ENCODE results near the gene GABRA6.
"Not testable (repeated sequence)": the region's sequence is repeated elsewhere in the genome, so short reads cannot be mapped to it uniquely, and the experiment has no call there.

GABRA6 gene

GRCh38 chr5:161685461-161685860, at the start of gene GABRA6:
TSS of gene GABRA6 (plus strand) at chr5:161685721. CDS start at chr5:161685990, 269 bp downstream.
- in situ Hi-C loops (cut with HindIII; ENCODE audit: low sequenced_read_pairs) = no loop called here

GRCh38 chr5:161637591-161637990, 47.9 kb upstream of the GABRA6 start:
- no peak overlapping the region for H3K4me3 ChIP-seq (ENCODE audit: low read depth, low read length)
- no peak for TF ChIP-seq CTCF (IDR thresholded peaks at IDR 0.05; ENCODE audit: low read depth, low read length, missing control alignments)
- in situ Hi-C loops (cut with HindIII; ENCODE audit: low sequenced_read_pairs) = no loop called here
- DNase-seq (ENCODE audit: low read depth) = no peak

More at GRCh38 chr5:161685461-161685860, at the start of gene GABRA6:
- DNase-seq (ENCODE audit: low read depth) = no peak
- no peak for TF ChIP-seq CTCF (IDR thresholded peaks at IDR 0.05; ENCODE audit: low read depth, low read length, missing control alignments)
- no peak within 1 kb of the TSS for H3K4me3 ChIP-seq (ENCODE audit: low read depth, low read length)

GRCh38 chr5:161641444-161641843, 44.1 kb upstream of the GABRA6 start:
- in situ Hi-C loops (cut with HindIII; ENCODE audit: low sequenced_read_pairs) = no loop called here
- TF ChIP-seq CTCF (IDR thresholded peaks at IDR 0.05; ENCODE audit: low read depth, low read length, missing control alignments) = no peak
- H3K4me3 ChIP-seq (ENCODE audit: low read depth, low read length) = no peak overlapping the region
- DNase-seq (ENCODE audit: low read depth) = no peak

GRCh38 chr5:161645264-161645663, 40.3 kb upstream of the GABRA6 start:
- no peak overlapping the region for H3K4me3 ChIP-seq (ENCODE audit: low read depth, low read length)
- no peak for TF ChIP-seq CTCF (IDR thresholded peaks at IDR 0.05; ENCODE audit: low read depth, low read length, missing control alignments)
- no peak for DNase-seq (ENCODE audit: low read depth)
- in situ Hi-C loops (cut with HindIII; ENCODE audit: low sequenced_read_pairs) = no loop called here

GRCh38 chr5:161651926-161652325, 33.6 kb upstream of the GABRA6 start:
- DNase-seq (ENCODE audit: low read depth); in situ Hi-C loops (cut with HindIII; ENCODE audit: low sequenced_read_pairs); H3K4me3 ChIP-seq (ENCODE audit: low read depth, low read length): not testable (repeated sequence)

- DNase-seq (ENCODE audit: low read depth) = no peak
- H3K4me3 ChIP-seq (ENCODE audit: low read depth, low read length) = no peak overlapping the region
- TF ChIP-seq CTCF (IDR thresholded peaks at IDR 0.05; ENCODE audit: low read depth, low read length, missing control alignments) = no peak
- in situ Hi-C loops (cut with HindIII; ENCODE audit: low sequenced_read_pairs) = no loop called here
Observed at GRCh38 chr5:161660806-161661205, 24.7 kb upstream of the GABRA6 start.

- H3K4me3 ChIP-seq (ENCODE audit: low read depth, low read length) = no peak overlapping the region
- no peak for DNase-seq (ENCODE audit: low read depth)
- TF ChIP-seq CTCF (IDR thresholded peaks at IDR 0.05; ENCODE audit: low read depth, low read length, missing control alignments) = no peak
- in situ Hi-C loops (cut with HindIII; ENCODE audit: low sequenced_read_pairs) = no loop called here
Observed at GRCh38 chr5:161663431-161663830, 22.1 kb upstream of the GABRA6 start.

All from astrocyte of the cerebellum (primary cell).